Measurements from ENCODE around the gene MDFIC2. TPM values are rescaled to one million over a fixed set of nuclear protein-coding genes. Genes with fewer than 3 reads are reported as not detected.

MDFIC2 gene
- polyA plus RNA-seq, 1 of the 3 experiments (the other 2 are of a cell fraction) = not detected

- Histone ChIP-seq H3K9me2 (no peaks in the 10 kb centered on the region), H3F3A (replicated peaks; ENCODE audit: insufficient read depth) (no peaks in the 10 kb centered on the region), H3K9ac (no peak overlapping the region), H2AFZ (ENCODE audit: low read depth) (no peak overlapping the region), H3K36me3 (replicated peaks in 1 of 2; ENCODE audit: control insufficient read depth in 1 of 2, insufficient read depth in 2 of 2, low read length in 1 of 2) (no peaks in the 10 kb centered on the region), H3K9me3 (no peaks in the 10 kb centered on the region), H3K4me3 (ENCODE audit: low read depth in 2 of 2, low read length in 1 of 2) (no peak overlapping the region), H3K27ac (ENCODE audit: low read depth in 2 of 2, low read length in 1 of 2) (no peak overlapping the region), H3K79me2 (ENCODE audit: insufficient read depth) (no peaks in the 10 kb centered on the region), H3K27me3 (ENCODE audit: insufficient read depth) (no peaks in the 10 kb centered on the region; the same call in 1 of the 2 replicates), H3K4me2 (no peak overlapping the region), H3K4me1 (ENCODE audit: control insufficient read depth in 1 of 2, insufficient read depth in 2 of 2, low read depth in 1 of 2, low read length in 1 of 2) (no peaks in the 10 kb centered on the region), H4K20me1 (ENCODE audit: insufficient read depth) (no peaks in the 10 kb centered on the region)
- TF ChIP-seq ELF1 (IDR thresholded peaks at IDR 0.05) (no peak), GABPA (IDR thresholded peaks at IDR 0.05; ENCODE audit: low read depth) (no peak), CTCF (IDR thresholded peaks at IDR 0.05) (no peak), PBX3 (IDR thresholded peaks at IDR 0.05) (no peak), TEAD4 (IDR thresholded peaks at IDR 0.05; ENCODE audit: borderline replicate concordance, insufficient read depth) (no peak), NFIC (IDR thresholded peaks at IDR 0.05; ENCODE audit: borderline replicate concordance) (no peak), IRF3 (IDR thresholded peaks at IDR 0.05; ENCODE audit: low read depth, low read length) (no peak), USF2 (IDR thresholded peaks at IDR 0.05; ENCODE audit: borderline replicate concordance, low read depth, low read length) (no peak), NRF1 (IDR thresholded peaks at IDR 0.05; ENCODE audit: low read depth, low read length) (no peak), POLR2AphosphoS5 (IDR thresholded peaks at IDR 0.05; ENCODE audit: low read depth, low read length) (no peak), GATA2 (CRISPR knock-in tag; IDR thresholded peaks at IDR 0.05) (no peak), FOSL2 (IDR thresholded peaks at IDR 0.05; ENCODE audit: borderline replicate concordance, low read depth) (no peak), TCF12 (IDR thresholded peaks at IDR 0.05) (no peak), MXI1 (IDR thresholded peaks at IDR 0.05; ENCODE audit: low read depth, low read length) (no peak), RXRA (IDR thresholded peaks at IDR 0.05; ENCODE audit: borderline replicate concordance, low read depth) (no peak), RAD21 (IDR thresholded peaks at IDR 0.05; ENCODE audit: low read length) (no peak), ZBTB33 (IDR thresholded peaks at IDR 0.05; ENCODE audit: borderline replicate concordance, low read depth) (no peak), CHD2 (IDR thresholded peaks at IDR 0.05; ENCODE audit: low read length, partially characterized antibody) (no peak), SMC3 (IDR thresholded peaks at IDR 0.05; ENCODE audit: low read depth, low read length) (no peak), MEF2A (IDR thresholded peaks at IDR 0.05; ENCODE audit: borderline replicate concordance, low read depth) (no peak)
- no peak for DNase-seq
- ChIA-PET CTCF (interaction anchor here (0.9 to 1.0 kb wide), 2 partner anchors 9 to 96 kb away, joined by 3 read pairs; no protein-coding TSS in a partner anchor), POLR2A (no interaction called here)
- 13% methylated on average over 1 of the region's 1 CpG for WGBS (ENCODE audit: low lambda C conversion rate)
Observed at GRCh38 chr3:70185661-70186060, 126.8 kb downstream of the MDFIC2 start.

Data from SK-N-SH (cell line).